ENCODE results near the gene ZMYM5.
"Not testable (repeated sequence)": the region's sequence is repeated elsewhere in the genome, so short reads cannot be mapped to it uniquely, and the experiment has no call there.

Gene ZMYM5

DNA sequence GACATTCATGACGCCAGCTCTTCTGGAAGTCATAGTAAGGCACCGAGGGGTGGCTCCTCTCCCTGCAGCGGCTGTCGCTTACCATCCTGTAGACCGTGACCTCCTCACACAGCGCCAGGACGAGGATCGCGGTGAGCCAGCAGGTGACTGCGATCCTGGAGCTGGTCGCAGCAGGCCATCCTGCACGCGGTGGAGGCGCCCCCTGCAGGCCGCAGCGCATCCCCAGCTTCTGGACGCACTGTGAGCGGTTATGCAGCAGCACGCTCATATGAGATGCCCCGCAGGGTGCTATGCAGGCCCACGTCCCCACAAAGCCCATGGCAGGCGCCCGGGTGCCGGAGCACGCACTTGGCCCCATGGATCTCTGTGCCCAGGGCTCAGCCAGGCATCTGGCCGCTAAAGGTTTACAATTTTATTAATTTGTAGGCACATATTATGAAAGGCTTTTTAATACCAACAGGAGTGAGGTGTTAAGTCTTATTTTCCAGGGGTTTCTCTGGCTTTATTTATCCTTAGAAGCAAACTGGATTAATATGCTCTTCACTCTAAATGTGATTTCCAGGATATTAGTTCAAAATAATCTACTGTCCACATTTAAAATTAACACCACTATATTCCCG lies 45.1 kb downstream of the ZMYM5 start:
- DNase-seq = no peak

DNA sequence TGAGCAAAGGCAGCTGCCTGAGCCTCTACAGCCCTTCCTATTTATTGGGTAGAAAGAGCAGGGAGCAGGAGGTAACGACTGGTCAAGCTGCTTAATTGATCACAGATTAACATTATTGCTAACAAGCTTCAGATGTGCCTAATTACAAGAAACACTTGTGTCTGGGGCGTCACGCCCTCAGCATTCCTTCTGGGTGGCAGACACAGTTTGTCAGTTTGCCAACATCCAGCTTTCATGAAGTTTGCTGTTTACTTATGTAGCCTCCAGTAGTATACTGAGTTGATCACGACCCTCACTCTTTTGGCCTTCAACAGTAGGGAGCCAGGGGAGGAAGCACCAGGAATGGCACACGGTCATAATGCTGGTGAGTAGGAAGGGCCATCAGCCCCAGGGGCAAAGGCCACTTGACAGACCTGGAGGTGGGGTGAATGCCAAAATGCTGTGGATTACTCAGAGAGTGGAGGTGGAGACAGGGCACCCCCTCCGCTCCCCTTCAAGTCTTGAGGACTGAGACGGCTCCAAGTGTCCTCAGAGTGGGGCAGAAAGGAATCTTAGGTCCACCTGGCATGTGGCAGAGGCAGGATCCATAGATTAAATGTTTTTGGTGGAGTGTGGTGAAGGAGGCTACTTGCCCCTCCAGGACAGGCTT lies 45.8 kb downstream of the ZMYM5 start:
- DNase-seq = no peak

DNA sequence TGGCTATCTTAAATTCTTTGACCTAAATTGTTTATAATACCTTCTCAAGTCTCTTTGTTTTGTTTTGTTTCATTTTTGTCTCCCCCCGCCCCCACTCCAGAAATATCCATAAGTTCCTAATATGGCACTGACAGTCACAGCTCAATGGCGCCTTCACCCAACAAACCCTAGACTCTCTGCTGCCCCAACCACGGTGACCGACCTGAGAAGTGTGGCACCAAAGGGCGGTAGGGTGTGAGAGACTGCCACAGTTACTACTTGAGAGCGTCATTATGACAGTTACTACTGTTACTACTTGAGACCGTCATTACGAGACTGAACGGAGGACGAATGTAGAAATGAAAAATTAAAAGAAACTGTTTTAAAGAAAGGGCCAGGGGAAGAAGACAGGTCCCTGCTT lies 46.3 kb downstream of the ZMYM5 start:
- no peak for DNase-seq

DNA sequence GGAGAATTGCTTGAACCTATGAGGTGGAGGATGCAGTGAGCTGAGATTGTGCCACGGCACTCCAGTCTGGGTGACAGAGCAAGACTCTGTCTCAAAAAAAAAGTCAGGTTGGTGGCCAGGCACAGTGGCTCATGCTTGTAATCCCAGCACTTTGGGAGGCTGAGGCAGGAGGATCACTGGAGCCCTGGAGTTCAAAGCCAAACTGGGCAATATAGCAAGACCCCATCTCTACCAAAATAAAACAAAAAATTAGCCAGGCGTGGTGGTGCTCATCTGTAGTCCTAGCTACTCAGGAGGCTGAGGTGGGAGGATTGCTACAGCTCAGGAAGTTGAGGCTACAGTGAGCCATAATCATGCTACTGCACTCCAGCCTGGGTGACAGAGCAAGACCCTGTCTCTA lies 47.6 kb downstream of the ZMYM5 start:
- not testable (repeated sequence) for DNase-seq

DNA sequence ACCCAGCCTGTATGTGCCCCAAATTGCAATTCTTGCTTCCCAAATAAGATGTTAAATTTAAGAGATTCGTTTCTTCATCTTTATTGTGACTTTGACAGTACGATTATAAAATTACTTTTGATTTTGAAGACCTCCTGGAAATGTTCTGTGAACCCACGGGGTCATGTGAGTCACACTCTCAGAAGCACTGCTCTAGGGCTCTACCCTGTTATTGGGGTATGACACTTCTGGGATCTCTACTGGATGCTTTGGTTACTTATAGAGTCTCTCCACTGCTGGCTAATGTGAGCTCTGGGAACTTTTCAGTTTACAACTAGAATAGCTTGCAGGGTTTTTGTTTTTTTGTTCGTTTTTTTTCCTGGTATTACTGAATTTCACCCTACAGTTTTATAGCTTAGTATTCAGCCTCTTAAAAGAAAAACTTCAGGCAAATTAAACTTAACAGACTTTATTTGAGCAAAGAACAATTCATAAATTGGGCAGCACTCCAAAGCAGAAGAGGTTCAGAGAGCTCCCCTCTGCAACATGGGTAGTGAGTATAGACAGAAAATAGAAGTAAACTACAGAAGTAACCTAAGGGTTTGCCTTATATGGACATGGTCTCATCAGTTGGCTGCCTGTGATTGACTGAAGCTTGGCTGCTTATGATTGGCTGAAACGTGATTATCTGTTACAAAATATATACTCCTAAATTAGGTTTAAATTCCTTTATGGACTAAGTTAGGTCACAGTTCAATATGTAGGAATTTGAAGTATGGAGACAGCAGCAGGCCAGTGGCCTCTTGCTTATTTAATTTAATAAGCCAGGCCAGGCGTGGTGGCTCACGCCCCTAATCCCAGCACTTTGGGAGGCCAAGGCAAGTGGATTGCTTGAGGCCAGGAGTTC lies 52.2 kb downstream of the ZMYM5 start:
- no peak for DNase-seq

DNA sequence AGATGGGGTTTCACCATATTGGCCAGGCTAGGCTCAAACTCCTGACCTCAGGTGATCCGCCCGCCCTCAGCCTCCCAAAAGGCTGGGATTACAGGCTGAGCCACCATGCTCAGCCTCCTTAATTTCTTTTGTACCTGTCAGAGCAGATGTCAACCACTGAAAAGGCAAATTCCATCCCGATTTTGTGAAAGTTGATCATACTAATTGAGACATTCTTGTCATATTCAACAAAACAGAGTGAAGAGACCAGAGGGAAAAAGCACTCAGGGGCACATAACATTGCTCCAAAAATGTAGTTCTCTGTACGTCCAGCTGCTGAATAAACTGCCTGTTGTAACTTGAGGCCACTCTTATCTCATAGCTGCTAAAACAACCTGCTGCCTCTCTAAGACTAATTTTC lies 53.3 kb downstream of the ZMYM5 start:
- no peak for DNase-seq

DNA sequence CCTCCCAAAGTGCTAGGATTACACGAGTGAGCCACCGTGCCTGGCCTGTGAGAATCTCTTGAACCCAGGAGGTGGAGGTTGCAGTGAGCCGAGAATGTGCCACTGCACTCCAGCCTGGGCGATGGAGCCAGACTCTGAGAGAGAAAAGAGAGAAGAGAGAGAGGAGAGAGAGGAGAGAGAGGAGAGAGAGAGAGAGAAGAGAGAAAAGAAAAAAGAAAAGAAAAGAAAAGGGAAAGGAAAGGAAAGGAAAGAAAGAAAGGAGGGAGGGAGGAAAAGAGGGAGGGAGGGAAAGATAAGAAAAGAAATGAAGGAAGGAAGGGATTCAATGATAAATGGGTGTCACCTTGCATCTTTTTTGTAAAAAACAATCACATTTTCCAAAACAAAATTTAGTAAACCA lies 57.7 kb downstream of the ZMYM5 start:
- DNase-seq = no peak

DNA sequence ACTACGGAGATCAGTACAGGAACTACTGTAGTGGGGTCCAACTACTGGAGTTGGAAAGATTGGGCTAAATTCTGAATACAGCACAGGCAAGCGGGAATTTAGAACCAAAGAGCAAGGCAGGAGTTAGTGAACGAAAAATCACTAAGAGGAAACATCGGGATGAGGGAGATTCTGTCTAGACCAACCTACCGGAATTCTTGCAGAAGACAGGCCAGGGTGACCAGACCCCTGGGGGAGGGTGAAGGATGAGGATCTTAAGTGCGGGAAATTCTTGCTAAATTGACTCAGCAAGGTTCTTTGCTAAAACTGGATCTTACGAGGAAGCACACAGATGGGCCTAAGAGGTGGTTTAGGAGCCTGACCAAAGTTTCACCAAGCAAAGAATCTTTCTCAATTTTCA lies 67.5 kb downstream of the ZMYM5 start:
- DNase-seq = no peak

DNA sequence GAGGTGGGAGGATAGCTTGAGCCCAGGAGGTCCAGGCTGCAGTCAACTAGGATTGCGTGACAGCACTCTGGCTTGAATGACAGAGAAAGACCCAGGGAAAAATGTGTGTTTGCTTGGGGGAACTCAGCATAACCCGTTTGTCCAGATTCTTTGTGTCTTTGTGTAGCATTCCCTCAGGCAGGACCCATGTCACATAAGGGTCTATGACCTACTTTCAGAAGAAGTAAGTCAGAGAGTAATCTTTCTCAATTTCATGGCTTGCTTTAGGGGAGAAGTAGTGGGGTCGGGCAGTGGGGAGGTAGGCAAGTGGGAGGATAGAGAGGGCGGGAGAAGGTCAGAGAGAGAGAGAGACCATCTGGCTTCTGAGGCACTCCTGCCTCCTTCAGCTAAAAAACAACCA lies 68.8 kb downstream of the ZMYM5 start:
- no peak for DNase-seq

DNA sequence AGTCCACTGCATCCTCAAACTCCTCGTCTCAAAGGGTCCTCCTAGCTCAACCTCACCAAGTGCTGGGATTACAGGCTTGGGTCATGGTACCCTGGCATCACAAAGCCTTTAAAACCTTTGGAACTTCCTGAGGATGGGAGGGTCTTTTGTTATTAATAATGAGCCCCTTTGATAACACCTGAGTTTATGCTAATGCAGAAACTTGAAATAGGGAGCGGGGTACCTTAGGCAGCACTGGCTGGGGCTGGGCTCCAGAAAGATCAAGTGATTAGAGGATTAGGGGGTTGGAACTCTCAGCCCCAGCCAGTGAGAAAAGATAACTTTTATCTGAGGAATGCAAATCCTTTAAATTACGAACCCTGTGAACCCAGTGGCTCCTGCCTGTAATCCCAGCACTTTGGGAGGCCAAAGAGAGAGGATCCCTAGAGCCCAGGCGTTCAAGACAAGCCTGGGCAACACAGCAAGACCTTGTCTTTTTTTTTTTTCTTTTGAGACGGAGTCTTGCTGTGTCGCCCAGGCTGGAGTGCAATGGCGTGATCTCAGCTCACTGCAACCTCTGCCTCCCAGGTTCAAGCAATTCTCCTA lies 71.4 kb downstream of the ZMYM5 start:
- no peak for DNase-seq

DNA sequence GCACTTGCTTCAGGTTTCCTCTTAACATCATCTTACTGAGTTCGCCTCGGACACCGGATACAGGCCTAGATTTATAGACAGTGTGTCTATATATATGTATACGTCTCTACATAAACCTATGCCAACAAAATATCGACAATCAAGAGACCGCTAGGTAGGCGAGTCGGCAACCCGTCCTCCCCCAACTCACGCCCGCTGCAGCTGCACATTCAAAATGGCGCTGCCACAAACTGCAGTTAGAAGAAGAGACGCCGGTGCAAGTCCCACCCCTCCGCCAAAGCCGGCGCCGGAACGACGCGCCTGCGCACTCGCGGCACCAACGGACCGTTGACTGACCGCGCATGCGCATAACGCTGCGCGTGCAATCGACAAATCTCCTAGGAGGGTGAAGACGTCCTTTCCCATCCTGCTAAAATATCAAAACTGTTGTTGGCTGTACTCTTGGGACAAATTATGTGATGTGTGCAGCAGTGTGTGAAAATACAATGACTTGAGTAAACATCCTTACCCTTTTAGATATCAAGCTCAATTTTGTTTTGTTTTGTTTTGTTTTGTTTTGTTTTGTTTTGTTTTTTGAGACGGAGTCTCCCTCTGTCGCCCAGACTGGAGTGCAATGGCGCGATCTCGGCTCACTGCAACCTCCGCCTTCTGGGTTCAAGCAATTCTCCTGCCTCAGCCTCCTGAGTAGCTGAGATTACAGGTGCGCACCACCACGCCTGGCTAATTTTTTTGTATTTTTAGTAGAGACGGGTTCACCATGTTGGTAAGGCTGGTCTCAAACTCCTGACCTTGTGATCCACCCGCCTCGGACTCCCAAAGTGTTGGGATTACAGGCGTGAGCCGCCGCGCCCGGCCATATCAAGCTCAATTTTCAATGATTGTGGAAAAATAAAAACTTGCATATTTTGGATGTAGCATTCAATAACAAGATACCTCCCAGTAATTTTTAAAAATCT lies 80.4 kb downstream of the ZMYM5 start, which contains the start of gene PSPC1:
Gene PSPC1, minus strand, starts transcription at position 219 of the 956 bp plus-strand sequence. Its CDS starts 188 bp downstream, at position 31.
- peak; percentile 79 for DNase-seq

DNA sequence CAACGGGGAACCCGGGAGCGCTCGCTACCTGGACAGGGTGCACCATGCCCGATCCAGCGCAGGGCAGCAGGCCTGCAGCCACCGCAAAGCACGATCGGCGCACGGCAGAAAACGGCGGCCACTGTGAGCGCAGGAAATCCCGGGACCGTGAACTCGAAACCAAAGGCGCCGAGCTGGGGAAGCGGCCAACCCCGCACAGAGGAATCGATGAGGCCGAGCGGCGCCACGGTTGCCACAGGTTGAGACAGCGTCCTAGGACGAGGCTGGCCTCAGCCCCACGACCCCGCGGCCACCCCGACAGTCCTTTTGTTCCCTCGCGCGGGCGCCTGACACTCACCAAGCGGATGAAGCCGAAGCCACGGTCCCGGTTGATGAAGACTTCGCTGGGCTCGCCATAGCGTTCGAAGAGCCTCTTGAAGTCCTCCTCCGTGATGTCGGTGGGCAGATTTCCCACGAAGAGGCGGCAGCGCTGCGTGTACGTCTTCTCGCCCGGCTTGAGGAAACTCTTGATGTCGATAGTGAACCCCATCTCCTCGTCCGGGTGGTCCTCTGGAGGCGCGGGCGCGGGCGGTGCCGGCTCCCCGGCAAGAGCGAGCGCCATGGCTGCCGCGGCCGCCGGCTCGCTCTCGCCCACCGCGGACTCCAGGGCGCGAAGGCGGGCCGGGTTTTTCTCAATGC lies 81.3 kb downstream of the ZMYM5 start:
- DNase-seq = no peak

DNA sequence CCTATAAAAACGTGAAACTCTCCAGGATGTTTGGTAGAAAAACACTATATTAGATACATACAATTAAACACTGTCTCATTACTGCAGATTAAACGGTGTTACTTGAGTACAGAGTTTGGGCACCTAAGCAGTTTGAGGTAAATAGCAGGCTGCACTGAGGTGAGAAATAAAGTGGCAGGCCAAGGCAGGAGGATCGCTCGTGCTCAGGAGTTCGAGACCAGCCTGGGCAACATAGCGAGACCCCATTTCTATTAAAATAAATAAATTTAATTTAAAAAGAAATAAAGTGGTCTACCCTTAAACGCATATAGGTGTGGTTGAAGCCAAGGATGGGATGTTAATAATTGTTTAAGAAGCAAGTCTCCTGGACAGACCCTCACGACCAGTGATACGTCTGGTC lies 81.9 kb downstream of the ZMYM5 start:
- no peak for DNase-seq

DNA sequence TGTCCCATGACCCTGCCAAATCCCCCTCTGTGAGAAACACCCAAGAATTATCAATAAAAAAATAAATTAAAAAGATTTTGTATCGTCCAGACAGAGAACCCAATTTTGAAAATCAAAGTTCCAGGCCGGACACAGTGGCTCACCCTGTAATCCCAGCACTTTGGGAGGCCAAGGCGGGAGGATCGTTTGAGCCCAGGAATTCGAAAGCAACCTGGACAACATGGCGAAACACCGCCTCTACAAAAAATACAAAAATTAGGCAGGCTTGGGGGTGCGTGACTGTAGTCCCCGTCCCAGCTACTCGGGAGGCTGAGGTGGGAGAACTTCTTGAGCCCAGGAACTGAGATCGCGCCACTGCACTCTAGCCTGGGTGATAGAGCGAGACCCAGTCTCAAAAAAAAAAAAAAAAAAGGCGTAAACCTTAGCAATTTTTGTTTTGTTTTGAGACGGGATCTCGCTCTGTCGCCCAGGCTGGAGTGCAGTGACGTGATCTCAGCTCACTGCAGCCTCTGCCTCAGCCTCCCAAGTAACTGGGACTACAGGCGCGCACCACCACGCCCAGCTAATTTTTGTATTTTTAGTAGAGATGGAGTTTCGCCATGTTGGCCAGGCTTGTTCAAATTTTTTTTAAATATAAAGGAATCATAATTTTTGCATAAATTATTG lies 82.6 kb downstream of the ZMYM5 start:
- DNase-seq = not testable (repeated sequence)

All from KG1 (cell line).